Nephron progenitor cell (in vitro differentiated cells): ENCODE results near the gene SCAF11.
"Not testable (repeated sequence)": the region's sequence is repeated elsewhere in the genome, so short reads cannot be mapped to it uniquely, and the experiment has no call there.

Experiments
- DNase-seq: peaks from one replicate; pipeline ENCODE4 v3.0.0; 2021
- H3K27ac Mint-ChIP-seq: 2 replicates; pipeline ENCODE4 v1.8.0; 2021; ENCODE audit warnings: mild to moderate bottlenecking, moderate library complexity, mixed read lengths
- H3K27me3 Mint-ChIP-seq: 2 replicates; pipeline ENCODE4 v1.8.0; 2021; ENCODE audit warnings: mild to moderate bottlenecking, low read depth, mixed read lengths; ENCODE audit not compliant: poor library complexity
- H3K36me3 Mint-ChIP-seq: 2 replicates; pipeline ENCODE4 v1.8.0; 2021; ENCODE audit warnings: low read depth, mixed read lengths
- H3K4me1 Mint-ChIP-seq: 2 replicates; pipeline ENCODE4 v1.8.0; 2021; ENCODE audit warnings: mixed read lengths
- H3K4me3 Mint-ChIP-seq: 2 replicates; pipeline ENCODE4 v1.8.0; 2021; ENCODE audit warnings: mild to moderate bottlenecking, moderate library complexity, mixed read lengths
- H3K9me3 Mint-ChIP-seq: 2 replicates; pipeline ENCODE4 v1.8.0; 2021; ENCODE audit warnings: mild to moderate bottlenecking, moderate library complexity, mixed read lengths
- CTCF ChIP-seq: fragments of 200-600 bp; sonication (generic); IDR thresholded peaks from 2 replicates; pipeline ENCODE4 v1.5.0; 2021; ENCODE audit warnings: antibody characterized with exemption

SCAF11 gene

GRCh38 chr12:46005823-46006222, 15.4 kb upstream of the SCAF11 start:
- TF ChIP-seq CTCF = no peak
- H3K4me1 Mint-ChIP-seq = no peaks in the 10 kb centered on the region
- peaks cover 4% of the 10 kb centered on the region for H3K36me3 Mint-ChIP-seq
- no peak for DNase-seq
- peaks cover 11% of the 10 kb centered on the region for H3K27me3 Mint-ChIP-seq
- H3K4me3 Mint-ChIP-seq = no peak overlapping the region
- H3K27ac Mint-ChIP-seq = no peak overlapping the region
- H3K9me3 Mint-ChIP-seq = peaks cover 5% of the 10 kb centered on the region

DNA sequence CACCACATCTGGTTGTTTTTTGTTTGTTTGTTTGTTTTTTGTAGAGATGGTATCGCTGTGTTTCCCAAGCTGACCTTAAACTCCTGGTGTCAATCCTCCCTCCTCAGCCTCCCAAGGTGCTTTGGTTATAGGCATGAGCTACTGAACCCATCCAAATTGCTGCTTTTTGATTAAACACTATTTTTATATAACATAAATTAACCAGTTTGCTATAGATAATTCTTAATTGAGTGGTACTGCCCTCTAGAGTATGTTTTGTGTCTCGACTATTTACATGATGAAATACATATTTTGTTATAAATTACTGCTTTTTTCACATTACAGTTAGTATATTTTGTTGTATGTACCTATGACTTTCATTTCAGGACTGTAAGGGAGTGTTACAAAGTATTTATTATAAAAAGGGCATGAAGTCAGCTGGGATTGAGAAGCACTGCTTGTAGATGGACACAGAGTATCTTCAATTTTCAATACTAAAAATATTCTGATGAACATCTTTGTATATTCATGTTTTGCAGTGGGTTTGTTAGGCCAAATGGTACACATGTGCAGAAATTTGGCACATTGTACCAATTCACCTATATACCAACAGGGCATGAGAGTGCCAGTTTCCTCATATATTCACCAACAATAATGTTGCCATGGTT, 14.9 kb upstream of the SCAF11 start:
- Mint-ChIP-seq H3K27ac (no peak overlapping the region), H3K4me1 (no peaks in the 10 kb centered on the region), H3K36me3 (peaks cover 5% of the 10 kb centered on the region), H3K4me3 (no peak overlapping the region), H3K9me3 (peaks cover 11% of the 10 kb centered on the region), H3K27me3 (peaks cover 12% of the 10 kb centered on the region)
- DNase-seq = no peak
- TF ChIP-seq CTCF = no peak

GRCh38 chr12:46004715-46005114, 14.3 kb upstream of the SCAF11 start:
- no peaks in the 10 kb centered on the region for H3K4me1 Mint-ChIP-seq
- no peak overlapping the region for H3K4me3 Mint-ChIP-seq
- H3K36me3 Mint-ChIP-seq = peaks cover 5% of the 10 kb centered on the region
- peaks cover 12% of the 10 kb centered on the region for H3K27me3 Mint-ChIP-seq
- H3K9me3 Mint-ChIP-seq = peaks cover 13% of the 10 kb centered on the region
- H3K27ac Mint-ChIP-seq = no peak overlapping the region
- no peak for DNase-seq
- TF ChIP-seq CTCF = no peak

GRCh38 chr12:46000076-46000475, 9.7 kb upstream of the SCAF11 start:
- Mint-ChIP-seq H3K27me3 (peaks cover 16% of the 10 kb centered on the region), H3K9me3 (peaks cover 34% of the 10 kb centered on the region)
- not testable (repeated sequence) for H3K4me3 Mint-ChIP-seq, DNase-seq, H3K4me1 Mint-ChIP-seq, H3K27ac Mint-ChIP-seq, H3K36me3 Mint-ChIP-seq

GRCh38 chr12:45994736-45995135, 4.4 kb upstream of the SCAF11 start:
- no peak for DNase-seq
- Mint-ChIP-seq H3K36me3 (peaks cover 11% of the 10 kb centered on the region), H3K4me3 (no peak overlapping the region), H3K27me3 (peaks cover 21% of the 10 kb centered on the region), H3K9me3 (peaks cover 41% of the 10 kb centered on the region), H3K4me1 (peaks cover 15% of the 10 kb centered on the region), H3K27ac (no peak overlapping the region)
- TF ChIP-seq CTCF = no peak

DNA sequence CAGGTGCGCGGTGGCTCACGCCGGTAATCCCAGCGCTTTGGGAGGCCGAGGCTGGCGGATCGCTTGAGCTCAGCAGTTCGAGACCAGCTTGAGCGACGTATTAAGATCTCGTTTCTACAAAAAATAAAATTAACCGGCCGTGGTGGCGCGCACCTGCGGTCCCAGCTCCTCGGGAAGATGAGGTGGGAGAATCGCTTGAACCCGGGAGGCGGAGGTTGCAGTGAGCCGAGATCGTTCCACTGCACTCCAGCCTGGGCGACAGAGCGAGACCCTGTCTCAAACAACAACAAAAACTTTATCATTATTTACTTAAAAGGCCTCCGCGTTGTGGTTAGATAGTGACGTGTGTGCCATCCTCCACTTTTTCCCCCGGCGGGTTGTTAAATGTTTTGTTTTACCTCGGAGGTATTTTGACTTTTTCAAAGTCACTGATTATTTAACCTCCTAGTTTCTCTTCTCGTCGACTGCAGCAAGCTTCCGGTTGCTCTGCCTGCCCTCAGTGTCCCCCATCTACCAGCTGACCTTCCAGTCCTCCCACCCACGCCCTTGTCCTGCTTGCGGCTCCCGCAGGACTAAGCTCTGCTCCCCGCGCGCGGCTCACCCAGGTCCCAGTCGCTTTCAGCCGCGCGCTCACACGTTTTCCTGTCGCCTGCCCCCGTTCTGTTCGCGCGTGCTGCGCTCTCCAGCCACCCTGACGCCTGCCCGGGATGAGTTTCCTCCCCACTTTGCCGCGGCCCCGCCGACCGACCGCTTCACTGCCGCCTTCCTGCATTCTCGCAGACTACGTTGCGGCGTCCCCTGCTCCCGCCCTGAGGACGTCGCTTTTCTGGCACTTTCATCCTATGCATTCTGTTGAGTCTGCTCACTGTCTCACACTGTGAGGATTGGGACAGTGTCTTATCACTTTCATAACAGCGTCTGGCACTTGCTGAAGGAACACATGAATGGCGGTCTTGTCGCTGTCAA, 1.2 kb upstream of the SCAF11 start:
- H3K9me3 Mint-ChIP-seq = peaks cover 19% of the 10 kb centered on the region
- no peak for TF ChIP-seq CTCF

More for the DNA sequence above, 1.2 kb upstream of the SCAF11 start:
- peak; percentile 68 for DNase-seq
- Mint-ChIP-seq H3K27ac (peak overlapping the region; percentile 86), H3K27me3 (peaks cover 21% of the 10 kb centered on the region), H3K4me1 (peaks cover 41% of the 10 kb centered on the region), H3K36me3 (peaks cover 16% of the 10 kb centered on the region), H3K4me3 (peak overlapping the region; percentile 83)
